ENCODE results near the gene LSM14A. TPM values are rescaled to one million over a fixed set of nuclear protein-coding genes. Genes with fewer than 3 reads are reported as not detected.
A peak's percentile ranks its signal among the peaks of the same experiment; 100 is the strongest.

Gene LSM14A
- total and polyA plus RNA-seq, 2 of the 13 experiments (the other 11 are each of a cell fraction or from before 2014, with no cell fraction given), result 77.0 to 83.6 TPM

DNA sequence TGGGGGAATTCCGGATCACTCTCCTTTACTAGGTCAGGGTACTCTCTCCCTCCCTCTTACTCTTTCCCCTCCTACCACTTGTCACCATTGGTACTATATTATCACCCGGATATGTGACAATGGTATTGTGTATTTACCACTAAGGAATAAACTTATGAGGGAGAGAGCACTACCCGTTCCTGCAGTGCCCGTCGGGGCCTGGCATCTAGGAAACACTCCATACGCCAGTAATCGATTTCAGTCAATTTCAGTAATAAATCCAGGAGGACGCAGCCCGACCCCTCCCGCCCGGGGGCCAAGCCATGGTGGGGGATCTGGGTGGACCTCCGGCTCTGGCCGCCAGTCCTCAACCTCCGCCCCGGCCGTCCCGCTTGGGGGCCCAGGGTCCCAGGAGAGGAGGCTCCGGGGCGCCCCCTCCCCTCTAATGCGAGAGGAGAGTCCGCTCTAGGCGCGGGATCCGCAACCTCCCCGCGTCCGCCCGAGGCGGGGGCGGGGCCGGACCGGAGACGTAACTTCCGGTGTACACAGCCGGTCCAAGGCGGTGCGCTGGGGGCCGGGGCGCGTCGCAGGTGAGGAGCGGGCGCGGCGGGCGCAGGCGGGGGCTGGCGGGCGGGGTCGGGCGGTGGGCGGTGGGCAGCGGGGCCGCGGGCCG is 81.9 kb downstream of the LSM14A start, which contains the start of gene GARRE1 (continued):
- TF ChIP-seq ZNF781 (CRISPR knock-in tag; IDR thresholded peaks at IDR 0.05; ENCODE audit: borderline replicate concordance, not compliant biosample characterization), result peak; percentile 74
- no peak for TF ChIP-seq ZFAT (CRISPR knock-in tag; conservative IDR thresholded peaks at IDR 0.05)
- TF ChIP-seq ZFP90 (CRISPR knock-in tag; IDR thresholded peaks at IDR 0.05; ENCODE audit: borderline replicate concordance), result peak; percentile 53; the same call in 1 of the 2 replicates
- TF ChIP-seq, protein P1, sequence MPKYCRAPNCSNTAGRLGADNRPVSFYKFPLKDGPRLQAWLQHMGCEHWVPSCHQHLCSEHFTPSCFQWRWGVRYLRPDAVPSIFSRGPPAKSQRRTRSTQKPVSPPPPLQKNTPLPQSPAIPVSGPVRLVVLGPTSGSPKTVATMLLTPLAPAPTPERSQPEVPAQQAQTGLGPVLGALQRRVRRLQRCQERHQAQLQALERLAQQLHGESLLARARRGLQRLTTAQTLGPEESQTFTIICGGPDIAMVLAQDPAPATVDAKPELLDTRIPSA (CRISPR knock-in tag; IDR thresholded peaks at IDR 0.05; ENCODE audit: borderline replicate concordance), result no peak
- TF ChIP-seq CENPT (CRISPR knock-in tag; IDR thresholded peaks at IDR 0.05; ENCODE audit: low read depth), result no peak
- TF ChIP-seq ZFX (CRISPR knock-in tag; IDR thresholded peaks at IDR 0.05; ENCODE audit: low read depth), result peak; percentile 45; the same call in 1 of the 2 replicates
- TF ChIP-seq CAMTA2 (CRISPR knock-in tag; IDR thresholded peaks at IDR 0.05; ENCODE audit: borderline replicate concordance), result no peak
- TF ChIP-seq ZSCAN29 (CRISPR knock-in tag; conservative IDR thresholded peaks at IDR 0.05), result no peak
- no peak for TF ChIP-seq ZSCAN21 (CRISPR knock-in tag; IDR thresholded peaks at IDR 0.05; ENCODE audit: borderline replicate concordance)
- TF ChIP-seq, protein P2, sequence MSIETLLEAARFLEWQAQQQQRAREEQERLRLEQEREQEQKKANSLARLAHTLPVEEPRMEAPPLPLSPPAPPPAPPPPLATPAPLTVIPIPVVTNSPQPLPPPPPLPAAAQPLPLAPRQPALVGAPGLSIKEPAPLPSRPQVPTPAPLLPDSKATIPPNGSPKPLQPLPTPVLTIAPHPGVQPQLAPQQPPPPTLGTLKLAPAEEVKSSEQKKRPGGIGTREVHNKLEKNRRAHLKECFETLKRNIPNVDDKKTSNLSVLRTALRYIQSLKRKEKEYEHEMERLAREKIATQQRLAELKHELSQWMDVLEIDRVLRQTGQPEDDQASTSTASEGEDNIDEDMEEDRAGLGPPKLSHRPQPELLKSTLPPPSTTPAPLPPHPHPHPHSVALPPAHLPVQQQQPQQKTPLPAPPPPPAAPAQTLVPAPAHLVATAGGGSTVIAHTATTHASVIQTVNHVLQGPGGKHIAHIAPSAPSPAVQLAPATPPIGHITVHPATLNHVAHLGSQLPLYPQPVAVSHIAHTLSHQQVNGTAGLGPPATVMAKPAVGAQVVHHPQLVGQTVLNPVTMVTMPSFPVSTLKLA (IDR thresholded peaks at IDR 0.05), result no peak
- peak; percentile 56; the same call in 1 of the 2 replicates for TF ChIP-seq ZMYM3 (CRISPR knock-in tag; IDR thresholded peaks at IDR 0.05)
- TF ChIP-seq, protein P3, sequence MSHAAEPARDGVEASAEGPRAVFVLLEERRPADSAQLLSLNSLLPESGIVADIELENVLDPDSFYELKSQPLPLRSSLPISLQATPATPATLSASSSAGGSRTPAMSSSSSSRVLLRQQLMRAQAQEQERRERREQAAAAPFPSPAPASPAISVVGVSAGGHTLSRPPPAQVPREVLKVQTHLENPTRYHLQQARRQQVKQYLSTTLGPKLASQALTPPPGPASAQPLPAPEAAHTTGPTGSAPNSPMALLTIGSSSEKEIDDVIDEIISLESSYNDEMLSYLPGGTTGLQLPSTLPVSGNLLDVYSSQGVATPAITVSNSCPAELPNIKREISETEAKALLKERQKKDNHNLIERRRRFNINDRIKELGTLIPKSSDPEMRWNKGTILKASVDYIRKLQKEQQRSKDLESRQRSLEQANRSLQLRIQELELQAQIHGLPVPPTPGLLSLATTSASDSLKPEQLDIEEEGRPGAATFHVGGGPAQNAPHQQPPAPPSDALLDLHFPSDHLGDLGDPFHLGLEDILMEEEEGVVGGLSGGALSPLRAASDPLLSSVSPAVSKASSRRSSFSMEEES (CRISPR knock-in tag; IDR thresholded peaks at IDR 0.05), result no peak; the same call in 1 of the 2 replicates
- no peak; the same call in 1 of the 2 replicates for TF ChIP-seq YEATS4 (CRISPR knock-in tag; IDR thresholded peaks at IDR 0.05; ENCODE audit: borderline replicate concordance)
- TF ChIP-seq, protein P4, sequence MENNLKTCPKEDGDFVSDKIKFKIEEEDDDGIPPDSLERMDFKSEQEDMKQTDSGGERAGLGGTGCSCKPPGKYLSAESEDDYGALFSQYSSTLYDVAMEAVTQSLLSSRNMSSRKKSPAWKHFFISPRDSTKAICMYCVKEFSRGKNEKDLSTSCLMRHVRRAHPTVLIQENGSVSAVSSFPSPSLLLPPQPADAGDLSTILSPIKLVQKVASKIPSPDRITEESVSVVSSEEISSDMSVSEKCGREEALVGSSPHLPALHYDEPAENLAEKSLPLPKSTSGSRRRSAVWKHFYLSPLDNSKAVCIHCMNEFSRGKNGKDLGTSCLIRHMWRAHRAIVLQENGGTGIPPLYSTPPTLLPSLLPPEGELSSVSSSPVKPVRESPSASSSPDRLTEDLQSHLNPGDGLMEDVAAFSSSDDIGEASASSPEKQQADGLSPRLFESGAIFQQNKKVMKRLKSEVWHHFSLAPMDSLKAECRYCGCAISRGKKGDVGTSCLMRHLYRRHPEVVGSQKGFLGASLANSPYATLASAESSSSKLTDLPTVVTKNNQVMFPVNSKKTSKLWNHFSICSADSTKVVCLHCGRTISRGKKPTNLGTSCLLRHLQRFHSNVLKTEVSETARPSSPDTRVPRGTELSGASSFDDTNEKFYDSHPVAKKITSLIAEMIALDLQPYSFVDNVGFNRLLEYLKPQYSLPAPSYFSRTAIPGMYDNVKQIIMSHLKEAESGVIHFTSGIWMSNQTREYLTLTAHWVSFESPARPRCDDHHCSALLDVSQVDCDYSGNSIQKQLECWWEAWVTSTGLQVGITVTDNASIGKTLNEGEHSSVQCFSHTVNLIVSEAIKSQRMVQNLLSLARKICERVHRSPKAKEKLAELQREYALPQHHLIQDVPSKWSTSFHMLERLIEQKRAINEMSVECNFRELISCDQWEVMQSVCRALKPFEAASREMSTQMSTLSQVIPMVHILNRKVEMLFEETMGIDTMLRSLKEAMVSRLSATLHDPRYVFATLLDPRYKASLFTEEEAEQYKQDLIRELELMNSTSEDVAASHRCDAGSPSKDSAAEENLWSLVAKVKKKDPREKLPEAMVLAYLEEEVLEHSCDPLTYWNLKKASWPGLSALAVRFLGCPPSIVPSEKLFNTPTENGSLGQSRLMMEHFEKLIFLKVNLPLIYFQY (CRISPR knock-in tag; IDR thresholded peaks at IDR 0.05; ENCODE audit: borderline replicate concordance), result no peak
- TF ChIP-seq ZNF546 (CRISPR knock-in tag; conservative IDR thresholded peaks at IDR 0.05), result no peak
- no peak for TF ChIP-seq SMC3 (IDR thresholded peaks at IDR 0.05; ENCODE audit: low read length)
- TF ChIP-seq, protein P5, sequence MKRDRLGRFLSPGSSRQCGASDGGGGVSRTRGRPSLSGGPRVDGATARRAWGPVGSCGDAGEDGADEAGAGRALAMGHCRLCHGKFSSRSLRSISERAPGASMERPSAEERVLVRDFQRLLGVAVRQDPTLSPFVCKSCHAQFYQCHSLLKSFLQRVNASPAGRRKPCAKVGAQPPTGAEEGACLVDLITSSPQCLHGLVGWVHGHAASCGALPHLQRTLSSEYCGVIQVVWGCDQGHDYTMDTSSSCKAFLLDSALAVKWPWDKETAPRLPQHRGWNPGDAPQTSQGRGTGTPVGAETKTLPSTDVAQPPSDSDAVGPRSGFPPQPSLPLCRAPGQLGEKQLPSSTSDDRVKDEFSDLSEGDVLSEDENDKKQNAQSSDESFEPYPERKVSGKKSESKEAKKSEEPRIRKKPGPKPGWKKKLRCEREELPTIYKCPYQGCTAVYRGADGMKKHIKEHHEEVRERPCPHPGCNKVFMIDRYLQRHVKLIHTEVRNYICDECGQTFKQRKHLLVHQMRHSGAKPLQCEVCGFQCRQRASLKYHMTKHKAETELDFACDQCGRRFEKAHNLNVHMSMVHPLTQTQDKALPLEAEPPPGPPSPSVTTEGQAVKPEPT (CRISPR knock-in tag; IDR thresholded peaks at IDR 0.05; ENCODE audit: low read depth), result no peak
- TF ChIP-seq ZNF761 (CRISPR knock-in tag; conservative IDR thresholded peaks at IDR 0.05), result no peak
- no peak for TF ChIP-seq AKAP8 (CRISPR knock-in tag; IDR thresholded peaks at IDR 0.05)
- TF ChIP-seq HDAC2 (CRISPR knock-in tag; IDR thresholded peaks at IDR 0.05), result no peak
